Measurements from ENCODE around the gene ARHGEF28. TPM values are rescaled to one million over a fixed set of nuclear protein-coding genes. Genes with fewer than 3 reads are reported as not detected.

Gene ARHGEF28
- total RNA-seq, 2 experiments from 2014 or later, result 0.05 to 0.12 TPM

DNA sequence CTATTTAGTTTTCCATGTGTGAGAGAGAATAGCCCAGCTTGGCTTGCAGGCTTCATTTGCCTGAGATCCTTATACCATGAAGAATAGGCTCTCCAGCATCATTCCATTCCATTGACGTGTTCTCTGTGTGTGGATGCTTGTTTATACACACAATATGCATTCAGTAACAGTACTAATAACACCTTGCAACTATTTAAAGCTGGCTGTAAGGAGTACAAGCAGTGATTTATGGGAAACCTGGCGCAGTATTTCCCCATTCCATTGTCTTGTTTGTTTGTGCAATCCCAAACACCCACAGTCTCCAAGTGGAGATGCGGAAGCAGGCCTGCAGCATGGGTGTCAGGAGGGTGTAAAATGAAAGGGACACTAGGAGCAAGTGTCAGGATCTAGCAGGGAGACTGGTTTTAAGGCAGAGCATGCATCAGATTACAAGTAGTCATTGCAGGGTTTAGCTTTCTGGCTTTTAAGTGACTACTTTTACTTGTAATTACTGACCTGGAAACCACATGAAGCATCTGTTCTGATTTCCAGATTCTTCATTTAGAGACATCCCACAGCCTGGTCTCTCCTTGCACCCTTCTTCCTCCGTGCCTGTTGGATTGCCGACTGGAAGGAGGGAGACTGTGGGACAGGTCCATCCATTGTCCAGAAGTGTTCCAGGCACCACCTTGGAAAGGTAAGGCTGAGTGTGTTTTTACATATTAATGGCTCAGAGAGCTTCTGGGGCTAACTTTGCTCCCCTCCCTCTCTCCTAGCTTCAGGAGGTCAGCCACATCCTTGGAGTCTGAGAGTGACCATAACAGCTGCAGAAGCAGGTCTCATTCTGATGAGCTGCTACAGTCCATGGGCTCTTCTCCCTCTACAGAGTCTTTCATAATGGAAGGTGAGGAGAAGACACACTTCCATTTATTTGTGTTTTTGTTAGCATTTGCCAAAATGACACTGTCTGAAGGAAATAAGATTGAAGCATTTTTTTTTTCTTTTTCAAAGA, 241.6 kb downstream of the ARHGEF28 start:
- Mint-ChIP-seq H3K27me3 (peaks cover 6% of the 10 kb centered on the region), H3K9me3 (no peaks in the 10 kb centered on the region), H3K36me3 (no peaks in the 10 kb centered on the region), H3K27ac (no peak overlapping the region), H3K4me1 (ENCODE audit: low read depth) (no peaks in the 10 kb centered on the region), H3K4me3 (no peak overlapping the region)
- no peak for DNase-seq
- POLR2A ChIA-PET, result no interaction called here
- intact Hi-C loops (cut with micrococcal nuclease), result no loop called here
- CTCF ChIA-PET, result no interaction called here

DNA sequence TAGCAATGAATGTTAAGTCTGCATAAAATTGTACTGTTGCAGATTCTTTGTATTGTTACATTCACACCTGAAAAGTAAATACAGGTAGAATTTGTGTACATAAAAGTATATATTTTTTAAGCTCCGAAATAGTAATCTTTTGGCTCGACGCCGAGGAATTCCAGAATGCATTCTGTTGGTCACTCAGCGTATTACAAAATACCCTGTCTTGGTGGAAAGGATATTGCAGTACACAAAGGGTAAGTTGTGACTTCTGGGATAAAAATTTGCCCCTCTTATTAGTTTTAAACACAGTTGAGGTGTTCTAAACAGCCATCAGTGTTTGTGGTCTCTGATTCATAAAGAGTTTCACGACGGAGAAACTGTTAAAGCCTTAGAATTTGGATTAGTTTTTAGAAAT, 257.6 kb downstream of the ARHGEF28 start:
- no peak overlapping the region for H3K27ac Mint-ChIP-seq
- ChIA-PET CTCF (no interaction called here), POLR2A (no interaction called here)
- no peaks in the 10 kb centered on the region for H3K4me1 Mint-ChIP-seq (ENCODE audit: low read depth)
- H3K4me3 Mint-ChIP-seq, result no peak overlapping the region
- intact Hi-C loops (cut with micrococcal nuclease), result no loop called here
- no peaks in the 10 kb centered on the region for H3K9me3 Mint-ChIP-seq
- peaks cover 35% of the 10 kb centered on the region for H3K27me3 Mint-ChIP-seq
- no peak for DNase-seq
- no peaks in the 10 kb centered on the region for H3K36me3 Mint-ChIP-seq

DNA sequence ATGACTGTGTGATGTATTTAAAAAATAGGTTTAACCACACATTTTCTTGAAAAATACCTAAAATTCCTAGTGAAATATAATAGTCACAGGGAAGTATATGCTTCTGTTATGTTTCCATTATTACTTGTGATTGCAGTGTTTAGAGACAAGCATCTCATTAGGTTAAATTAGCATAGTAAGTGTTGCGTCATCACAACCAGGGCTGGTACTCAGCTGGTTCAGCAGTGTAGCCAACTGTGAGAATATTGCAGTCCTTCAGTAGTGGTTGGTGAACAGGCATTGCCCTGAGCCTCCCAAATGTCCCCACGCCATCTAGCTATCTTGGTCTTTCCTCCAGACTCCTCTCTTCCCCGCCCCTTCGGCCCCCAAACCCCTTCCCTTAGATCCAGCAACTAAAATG, 261.7 kb downstream of the ARHGEF28 start:
- POLR2A ChIA-PET, result no interaction called here
- no peaks in the 10 kb centered on the region for H3K9me3 Mint-ChIP-seq
- H3K4me3 Mint-ChIP-seq, result no peak overlapping the region
- H3K4me1 Mint-ChIP-seq (ENCODE audit: low read depth), result no peaks in the 10 kb centered on the region
- peaks cover 34% of the 10 kb centered on the region for H3K27me3 Mint-ChIP-seq
- no peak for DNase-seq
- CTCF ChIA-PET, result interaction anchor here (1.5 kb wide), 1 partner anchor 15 kb away, joined by 5 read pairs; no protein-coding TSS in a partner anchor
- no peaks in the 10 kb centered on the region for H3K36me3 Mint-ChIP-seq
- H3K27ac Mint-ChIP-seq, result no peak overlapping the region
- intact Hi-C loops (cut with micrococcal nuclease), result no loop called here

DNA sequence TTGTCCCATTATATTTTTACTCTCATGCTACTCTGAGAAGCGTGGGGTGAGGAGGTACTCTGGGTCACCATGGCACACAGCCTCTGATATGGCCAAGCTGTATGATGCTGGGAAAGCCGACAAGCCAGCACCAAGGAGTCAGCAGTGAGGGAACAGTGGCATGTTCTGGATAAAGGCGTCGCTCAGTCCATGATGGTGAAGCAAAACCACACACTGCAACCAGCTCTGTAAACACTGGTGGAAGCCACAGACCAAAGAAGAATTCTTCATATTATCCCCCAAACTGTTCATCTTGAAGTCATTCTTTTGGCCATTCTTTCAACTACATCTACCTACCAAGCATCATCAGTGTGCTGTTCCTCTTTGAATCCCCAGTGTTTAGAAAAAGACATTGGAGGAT, 264.6 kb downstream of the ARHGEF28 start:
- Mint-ChIP-seq H3K36me3 (no peaks in the 10 kb centered on the region), H3K4me1 (ENCODE audit: low read depth) (peaks cover 6% of the 10 kb centered on the region), H3K27ac (no peak overlapping the region), H3K9me3 (no peaks in the 10 kb centered on the region), H3K27me3 (peaks cover 38% of the 10 kb centered on the region), H3K4me3 (no peak overlapping the region)
- CTCF ChIA-PET, result no interaction called here
- POLR2A ChIA-PET, result no interaction called here
- DNase-seq, result no peak
- intact Hi-C loops (cut with micrococcal nuclease), result loop anchor here (10.0 kb wide), 1 partner anchor 296 kb away; no protein-coding TSS in a partner anchor

DNA sequence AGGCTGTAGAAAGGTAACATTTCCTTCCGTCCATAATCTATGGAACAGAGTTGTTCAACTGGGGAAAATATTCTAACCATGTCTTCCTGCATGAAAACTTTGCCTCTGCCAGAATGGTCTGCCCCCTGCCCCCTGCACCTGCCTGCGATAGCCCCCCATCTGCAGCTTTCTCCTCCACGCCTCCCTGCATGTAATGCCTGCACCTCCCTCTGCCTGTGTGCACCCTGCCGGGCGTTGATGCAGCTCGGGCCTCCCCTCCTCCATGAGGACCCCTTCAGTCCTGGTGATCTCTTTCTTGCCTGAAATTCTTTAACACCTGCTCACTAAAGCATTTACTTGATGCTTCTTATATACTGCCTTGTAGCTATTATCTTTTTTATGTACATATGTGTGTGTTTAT, 266.2 kb downstream of the ARHGEF28 start:
- H3K4me1 Mint-ChIP-seq (ENCODE audit: low read depth), result peaks cover 6% of the 10 kb centered on the region
- H3K4me3 Mint-ChIP-seq, result no peak overlapping the region
- no peaks in the 10 kb centered on the region for H3K9me3 Mint-ChIP-seq
- H3K36me3 Mint-ChIP-seq, result no peaks in the 10 kb centered on the region
- ChIA-PET POLR2A (no interaction called here), CTCF (interaction anchor here (1.1 to 1.6 kb wide), 2 partner anchors 10 kb away, joined by 3 to 5 read pairs; no protein-coding TSS in a partner anchor)
- H3K27ac Mint-ChIP-seq, result no peak overlapping the region
- H3K27me3 Mint-ChIP-seq, result peaks cover 44% of the 10 kb centered on the region
- intact Hi-C loops (cut with micrococcal nuclease), result loop anchor here (10.0 kb wide), 1 partner anchor 297 kb away; no protein-coding TSS in a partner anchor
- no peak for DNase-seq

DNA sequence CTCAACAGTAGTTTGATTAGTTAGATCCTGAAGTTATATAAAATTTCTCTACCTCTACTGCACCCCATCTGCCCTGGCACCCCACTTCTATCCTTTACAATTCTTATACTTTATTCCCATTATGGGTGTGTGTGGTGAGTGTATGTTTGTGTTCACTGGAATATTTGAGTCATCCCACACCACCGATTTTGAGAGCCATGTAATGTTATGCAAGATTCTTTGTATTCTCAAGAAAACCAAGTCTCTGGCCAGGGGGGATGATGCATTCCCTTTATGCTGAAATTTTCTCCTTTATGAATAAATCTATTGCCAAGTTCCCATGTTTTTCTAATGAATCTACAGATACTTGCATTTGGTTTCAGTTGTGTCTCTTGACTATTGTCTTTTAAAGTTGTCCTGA, 266.8 kb downstream of the ARHGEF28 start:
- DNase-seq, result no peak
- intact Hi-C loops (cut with micrococcal nuclease), result loop anchor here (10.0 kb wide), 1 partner anchor 298 kb away; no protein-coding TSS in a partner anchor
- Mint-ChIP-seq H3K27ac (no peak overlapping the region), H3K36me3 (no peaks in the 10 kb centered on the region), H3K27me3 (peaks cover 44% of the 10 kb centered on the region), H3K4me3 (no peak overlapping the region), H3K9me3 (no peaks in the 10 kb centered on the region), H3K4me1 (ENCODE audit: low read depth) (peaks cover 6% of the 10 kb centered on the region)
- ChIA-PET POLR2A (no interaction called here), CTCF (interaction anchor here (1.6 kb wide), 1 partner anchor 9 kb away, joined by 5 read pairs; no protein-coding TSS in a partner anchor)

DNA sequence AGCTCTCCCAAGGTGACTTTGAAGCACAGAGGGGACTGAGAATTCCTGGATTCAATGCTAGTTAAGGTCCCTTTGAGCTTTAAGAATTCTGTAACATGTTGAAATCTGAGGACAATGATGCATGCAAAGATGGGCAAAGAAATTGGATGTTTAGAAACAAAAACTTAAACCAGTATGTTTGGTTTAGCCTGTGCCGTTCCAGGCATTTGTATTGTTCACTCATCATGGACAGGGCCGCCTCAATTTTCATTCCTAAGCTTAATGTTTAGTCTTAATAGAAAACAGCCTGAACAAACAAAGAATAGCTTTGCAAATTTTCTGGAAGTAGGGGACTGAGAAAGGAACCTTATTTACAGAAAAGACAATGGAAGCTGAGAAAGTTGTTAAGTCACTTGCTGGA, 267.8 kb downstream of the ARHGEF28 start:
- Mint-ChIP-seq H3K27me3 (peaks cover 43% of the 10 kb centered on the region), H3K36me3 (no peaks in the 10 kb centered on the region), H3K27ac (no peak overlapping the region), H3K4me3 (no peak overlapping the region), H3K9me3 (no peaks in the 10 kb centered on the region), H3K4me1 (ENCODE audit: low read depth) (peaks cover 10% of the 10 kb centered on the region)
- CTCF ChIA-PET, result interaction anchor here (1.6 kb wide), 1 partner anchor 8 kb away, joined by 5 read pairs; no protein-coding TSS in a partner anchor
- POLR2A ChIA-PET, result no interaction called here
- intact Hi-C loops (cut with micrococcal nuclease), result loop anchor here (10.0 kb wide), 1 partner anchor 299 kb away; no protein-coding TSS in a partner anchor
- no peak for DNase-seq

DNA sequence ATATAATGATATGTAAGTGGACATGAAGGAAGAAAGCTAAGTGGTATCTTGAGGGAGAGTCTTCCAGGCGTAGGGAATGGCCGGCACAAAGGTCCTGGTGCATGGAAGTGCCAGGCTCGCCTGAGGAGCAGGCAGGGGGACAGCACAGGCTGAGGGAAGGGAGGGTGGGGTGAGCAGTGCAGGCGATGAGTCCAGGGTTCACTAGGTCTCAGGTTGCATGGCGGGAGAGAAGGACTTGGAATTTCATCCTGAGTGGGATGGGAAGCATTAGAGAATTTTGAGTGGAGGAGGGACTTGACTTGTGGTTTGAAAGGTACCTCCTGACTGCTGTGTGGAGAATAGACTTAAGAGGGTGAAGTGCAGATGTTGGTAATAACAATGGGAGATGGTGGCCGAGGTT, 268.9 kb downstream of the ARHGEF28 start:
- no peak for DNase-seq
- H3K36me3 Mint-ChIP-seq, result no peaks in the 10 kb centered on the region
- no peak overlapping the region for H3K27ac Mint-ChIP-seq
- POLR2A ChIA-PET, result no interaction called here
- no peak overlapping the region for H3K4me3 Mint-ChIP-seq
- H3K27me3 Mint-ChIP-seq, result peaks cover 41% of the 10 kb centered on the region
- CTCF ChIA-PET, result no interaction called here
- H3K4me1 Mint-ChIP-seq (ENCODE audit: low read depth), result peaks cover 17% of the 10 kb centered on the region
- intact Hi-C loops (cut with micrococcal nuclease), result loop anchor here (10.0 kb wide), 1 partner anchor 300 kb away; no protein-coding TSS in a partner anchor
- H3K9me3 Mint-ChIP-seq, result no peaks in the 10 kb centered on the region

DNA sequence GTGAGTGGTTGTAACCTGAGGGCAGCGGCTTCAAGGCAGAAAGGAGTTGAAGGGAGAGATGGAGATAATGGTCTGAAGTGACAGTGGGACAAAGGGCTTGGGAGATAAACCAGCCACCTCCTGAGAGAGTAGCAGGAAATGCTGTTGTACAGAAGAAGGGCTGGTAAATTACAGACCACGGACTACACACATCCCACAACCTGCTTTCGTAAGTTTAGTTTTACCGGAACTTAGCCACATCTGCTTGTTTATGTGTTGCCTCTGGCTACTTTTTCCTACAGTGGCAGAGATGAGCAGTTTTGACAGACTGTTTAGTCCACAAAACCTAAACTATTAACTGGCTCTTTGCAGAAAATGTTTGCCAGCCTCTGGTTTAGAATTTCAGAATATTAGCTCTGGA, 269.5 kb downstream of the ARHGEF28 start:
- no peak overlapping the region for H3K4me3 Mint-ChIP-seq
- peaks cover 41% of the 10 kb centered on the region for H3K27me3 Mint-ChIP-seq
- ChIA-PET POLR2A (no interaction called here), CTCF (no interaction called here)
- intact Hi-C loops (cut with micrococcal nuclease), result loop anchor here (10.0 kb wide), 1 partner anchor 301 kb away; no protein-coding TSS in a partner anchor
- H3K9me3 Mint-ChIP-seq, result no peaks in the 10 kb centered on the region
- DNase-seq, result no peak
- no peak overlapping the region for H3K27ac Mint-ChIP-seq
- H3K36me3 Mint-ChIP-seq, result no peaks in the 10 kb centered on the region
- H3K4me1 Mint-ChIP-seq (ENCODE audit: low read depth), result peaks cover 17% of the 10 kb centered on the region

DNA sequence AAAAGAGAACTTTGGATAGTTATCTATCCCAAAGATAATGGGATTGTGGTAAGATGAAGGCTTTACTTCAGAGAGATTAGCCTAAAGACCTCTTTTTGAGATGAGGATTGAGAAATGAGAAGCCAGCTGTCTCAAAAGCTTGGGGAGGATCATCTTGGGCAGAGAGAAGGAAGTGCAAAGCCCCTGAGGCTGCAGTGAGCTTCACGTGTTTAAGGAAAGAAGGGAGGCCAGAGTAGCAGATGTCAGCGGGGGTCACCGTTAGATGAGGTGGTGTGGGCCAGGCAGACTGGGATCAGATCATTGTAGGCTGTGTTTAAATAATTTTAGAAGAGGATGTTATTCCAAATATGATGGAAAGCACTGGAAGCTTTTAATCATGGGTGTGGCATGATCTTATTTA, 270.1 kb downstream of the ARHGEF28 start:
- Mint-ChIP-seq H3K4me3 (no peak overlapping the region), H3K4me1 (ENCODE audit: low read depth) (peaks cover 17% of the 10 kb centered on the region), H3K9me3 (no peaks in the 10 kb centered on the region), H3K27ac (no peak overlapping the region), H3K36me3 (no peaks in the 10 kb centered on the region), H3K27me3 (peaks cover 48% of the 10 kb centered on the region)
- intact Hi-C loops (cut with micrococcal nuclease), result loop anchor here (10.0 kb wide), 1 partner anchor 301 kb away; no protein-coding TSS in a partner anchor
- CTCF ChIA-PET, result no interaction called here
- POLR2A ChIA-PET, result no interaction called here
- DNase-seq, result no peak

DNA sequence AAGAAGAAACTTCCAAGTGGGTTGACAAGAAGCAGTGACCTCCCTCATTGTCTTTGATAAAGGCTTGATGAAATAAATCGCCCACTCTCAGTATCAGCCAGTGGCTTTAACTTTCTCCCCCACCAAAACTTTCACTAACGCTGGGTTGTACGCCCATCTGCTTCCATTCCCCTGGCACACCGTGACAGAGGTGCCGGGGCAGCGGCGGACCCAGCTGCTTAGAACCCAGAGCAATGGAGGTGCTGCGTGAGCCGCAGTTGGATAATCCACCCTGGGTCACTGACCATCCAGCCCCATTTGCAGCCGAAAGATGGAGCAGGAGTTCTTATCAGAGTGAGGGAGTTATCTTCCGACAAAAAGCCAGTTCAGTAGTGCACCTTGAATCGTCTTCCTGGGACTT, 270.7 kb downstream of the ARHGEF28 start:
- H3K27ac Mint-ChIP-seq, result no peak overlapping the region
- ChIA-PET POLR2A (no interaction called here), CTCF (no interaction called here)
- H3K4me1 Mint-ChIP-seq (ENCODE audit: low read depth), result peaks cover 17% of the 10 kb centered on the region
- H3K9me3 Mint-ChIP-seq, result no peaks in the 10 kb centered on the region
- DNase-seq, result no peak
- peaks cover 52% of the 10 kb centered on the region for H3K27me3 Mint-ChIP-seq
- intact Hi-C loops (cut with micrococcal nuclease), result loop anchor here (10.0 kb wide), 1 partner anchor 302 kb away; no protein-coding TSS in a partner anchor
- no peaks in the 10 kb centered on the region for H3K36me3 Mint-ChIP-seq
- no peak overlapping the region for H3K4me3 Mint-ChIP-seq

DNA sequence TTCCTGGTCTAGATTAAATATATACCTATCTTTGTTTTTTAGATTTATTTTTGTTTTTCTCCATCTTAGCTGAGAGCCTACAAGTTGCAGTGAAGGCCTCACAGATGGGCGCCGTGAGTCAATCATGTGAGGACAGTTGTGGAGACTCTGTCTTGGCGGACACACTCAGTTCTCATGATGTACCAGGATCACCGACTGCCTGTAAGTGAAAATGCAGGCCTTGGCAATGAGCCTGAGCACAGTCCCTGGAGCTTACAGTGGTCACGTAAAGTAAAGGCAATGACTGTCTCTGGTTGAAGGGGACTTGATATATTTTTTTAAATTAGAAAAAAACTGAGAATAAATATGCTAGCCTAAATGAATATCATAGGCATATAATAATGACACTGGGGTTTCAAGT, 271.9 kb downstream of the ARHGEF28 start:
- CTCF ChIA-PET, result interaction anchor here (1.4 kb wide), 1 partner anchor 752 kb away, joined by 6 read pairs; no protein-coding TSS in a partner anchor
- no peaks in the 10 kb centered on the region for H3K9me3 Mint-ChIP-seq
- intact Hi-C loops (cut with micrococcal nuclease), result loop anchor here (2.0 to 10.0 kb wide), 2 partner anchors 303 to 421 kb away; no protein-coding TSS in a partner anchor
- H3K27me3 Mint-ChIP-seq, result peaks cover 54% of the 10 kb centered on the region
- H3K36me3 Mint-ChIP-seq, result no peaks in the 10 kb centered on the region
- DNase-seq, result no peak
- no peak overlapping the region for H3K27ac Mint-ChIP-seq
- peaks cover 16% of the 10 kb centered on the region for H3K4me1 Mint-ChIP-seq (ENCODE audit: low read depth)
- POLR2A ChIA-PET, result no interaction called here
- H3K4me3 Mint-ChIP-seq, result no peak overlapping the region

Data from activated CD4-positive, alpha-beta memory T cell treated with anti-CD3 and anti-CD28 coated beads for 36 hours (primary cell).